Esophagus squamous epithelium (tissue), 4 donors: Measurements from ENCODE around the gene PML.

Experiments
- POLR2A ChIP-seq, 4 donors: fragments of 450-650 bp; IDR thresholded peaks; one replicate each; pipeline ENCODE4 v1.6.1; 2017; ENCODE audit warnings: antibody characterized with exemption in 4 of 4, mild to moderate bottlenecking in 4 of 4, moderate library complexity in 3 of 4
- TF ChIP-seq, protein P1 (sequence below), 6 experiments: fragments of 450-650 bp in 4 of 6; fragments of 200-600 bp in 2 of 6; sonication (generic) in 2 of 6; IDR thresholded peaks; one replicate each; pipeline ENCODE4 v1.5.1; 2016 to 2019; ENCODE audit warnings: antibody characterized with exemption in 6 of 6, mild to moderate bottlenecking in 4 of 6, moderate library complexity in 4 of 6

- no peak for TF ChIP-seq POLR2A (IDR thresholded peaks at IDR 0.05)
- TF ChIP-seq, protein P1, sequence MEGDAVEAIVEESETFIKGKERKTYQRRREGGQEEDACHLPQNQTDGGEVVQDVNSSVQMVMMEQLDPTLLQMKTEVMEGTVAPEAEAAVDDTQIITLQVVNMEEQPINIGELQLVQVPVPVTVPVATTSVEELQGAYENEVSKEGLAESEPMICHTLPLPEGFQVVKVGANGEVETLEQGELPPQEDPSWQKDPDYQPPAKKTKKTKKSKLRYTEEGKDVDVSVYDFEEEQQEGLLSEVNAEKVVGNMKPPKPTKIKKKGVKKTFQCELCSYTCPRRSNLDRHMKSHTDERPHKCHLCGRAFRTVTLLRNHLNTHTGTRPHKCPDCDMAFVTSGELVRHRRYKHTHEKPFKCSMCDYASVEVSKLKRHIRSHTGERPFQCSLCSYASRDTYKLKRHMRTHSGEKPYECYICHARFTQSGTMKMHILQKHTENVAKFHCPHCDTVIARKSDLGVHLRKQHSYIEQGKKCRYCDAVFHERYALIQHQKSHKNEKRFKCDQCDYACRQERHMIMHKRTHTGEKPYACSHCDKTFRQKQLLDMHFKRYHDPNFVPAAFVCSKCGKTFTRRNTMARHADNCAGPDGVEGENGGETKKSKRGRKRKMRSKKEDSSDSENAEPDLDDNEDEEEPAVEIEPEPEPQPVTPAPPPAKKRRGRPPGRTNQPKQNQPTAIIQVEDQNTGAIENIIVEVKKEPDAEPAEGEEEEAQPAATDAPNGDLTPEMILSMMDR (IDR thresholded peaks at IDR 0.05): no peak
Observed at GRCh38 chr15:73957785-73958184, 36.7 kb upstream of the PML start.
